Fibroblast of peridontal ligament (primary cell): ENCODE results near the gene FOSL1.

Experiments used
- DNase-seq: peaks from one replicate; pipeline ENCODE4 v3.0.0-alpha.2; 2010; ENCODE audit errors: extremely low read depth

FOSL1 gene

GRCh38 chr11:65900125-65900898, at the start of gene FOSL1:
Gene FOSL1, minus strand, starts transcription at chr11:65900388. Its CDS starts 49 bp downstream, at chr11:65900339.
- peak; percentile 92 for DNase-seq

DNA sequence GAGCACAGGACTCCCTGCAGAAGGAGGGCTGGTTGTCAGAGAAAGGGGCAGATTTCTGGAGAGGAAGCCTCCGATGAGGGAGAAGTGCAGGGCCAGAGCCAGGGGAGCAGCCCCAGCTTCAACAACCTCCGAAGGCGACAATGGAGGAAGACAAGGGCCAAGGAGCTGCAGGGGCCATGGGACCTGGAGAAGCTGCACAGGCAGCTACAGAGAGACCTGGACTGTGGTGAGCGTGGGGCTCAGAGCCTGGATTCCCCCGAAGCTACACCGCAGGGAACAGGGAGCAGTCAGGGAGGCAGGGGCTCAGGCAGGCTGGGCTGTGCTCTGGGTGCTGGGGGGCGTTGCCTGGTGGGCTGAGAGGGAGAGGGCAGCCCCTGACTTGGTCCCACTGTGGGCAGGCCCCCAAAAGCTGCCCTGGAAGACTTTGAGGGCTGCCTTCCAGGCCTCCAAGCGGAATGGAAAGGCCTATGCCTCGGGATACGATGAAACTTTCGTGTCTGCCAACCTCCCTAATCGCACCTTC, 47.5 kb upstream of the FOSL1 start:
- DNase-seq, result no peak

GRCh38 chr11:65947133-65947532, 46.9 kb upstream of the FOSL1 start:
- no peak for DNase-seq

DNA sequence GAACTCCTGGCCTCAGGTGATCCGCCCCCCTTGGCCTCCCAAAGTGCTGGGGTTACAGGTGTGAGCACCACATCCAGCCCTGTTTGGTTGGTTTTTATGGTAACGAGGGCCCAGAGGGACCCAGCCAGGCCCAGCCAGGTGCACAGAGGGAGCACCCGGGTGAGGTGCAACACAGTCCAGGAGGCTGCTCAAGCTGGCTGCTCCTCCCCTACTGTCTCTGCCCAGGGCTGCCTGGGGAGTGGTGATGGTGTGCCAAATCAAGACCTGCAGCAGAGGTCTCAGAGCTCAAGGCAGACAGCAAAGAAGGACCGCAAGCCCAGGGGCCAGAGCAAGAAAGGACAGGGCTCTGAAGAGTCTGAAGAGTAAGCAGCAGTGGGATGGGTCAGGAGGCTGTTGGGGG, 46.5 kb upstream of the FOSL1 start:
- no peak for DNase-seq

DNA sequence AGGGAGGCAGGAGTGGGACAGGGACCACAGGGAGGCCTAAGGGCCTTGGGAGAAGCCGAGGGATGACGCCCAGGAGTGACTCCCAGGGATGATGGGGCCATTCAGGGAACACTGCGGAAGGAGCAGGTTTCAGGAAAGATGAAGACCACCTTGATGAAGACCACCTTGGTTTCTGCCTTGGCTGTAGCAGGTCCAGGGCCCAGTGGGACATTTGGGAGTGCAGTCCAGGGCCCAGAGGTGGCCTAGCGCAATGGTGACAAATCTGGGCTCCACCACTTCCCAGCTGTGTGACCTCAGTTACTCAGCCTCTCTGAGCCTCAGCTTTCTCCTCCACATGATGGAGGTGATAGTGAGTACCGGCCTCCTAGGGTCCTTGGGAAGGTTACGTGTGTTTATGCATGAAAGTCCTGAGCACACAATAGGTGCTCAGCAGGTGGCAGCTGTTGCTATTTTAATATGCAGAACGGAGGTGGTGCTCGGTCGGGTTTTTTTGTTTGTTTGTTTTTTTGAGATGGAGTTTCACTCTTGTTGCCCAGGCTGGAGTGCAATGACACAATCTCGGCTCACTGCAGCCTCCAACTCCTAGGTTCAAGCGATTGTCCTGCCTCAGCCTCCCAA, 45.9 kb upstream of the FOSL1 start:
- DNase-seq, result no peak

- DNase-seq, result no peak
Observed at GRCh38 chr11:65945430-65945911, 45.3 kb upstream of the FOSL1 start, which contains the start of gene TSGA10IP. Gene TSGA10IP, plus strand, starts transcription at chr11:65945480. Its CDS starts 196 bp downstream, at chr11:65945676.

DNA sequence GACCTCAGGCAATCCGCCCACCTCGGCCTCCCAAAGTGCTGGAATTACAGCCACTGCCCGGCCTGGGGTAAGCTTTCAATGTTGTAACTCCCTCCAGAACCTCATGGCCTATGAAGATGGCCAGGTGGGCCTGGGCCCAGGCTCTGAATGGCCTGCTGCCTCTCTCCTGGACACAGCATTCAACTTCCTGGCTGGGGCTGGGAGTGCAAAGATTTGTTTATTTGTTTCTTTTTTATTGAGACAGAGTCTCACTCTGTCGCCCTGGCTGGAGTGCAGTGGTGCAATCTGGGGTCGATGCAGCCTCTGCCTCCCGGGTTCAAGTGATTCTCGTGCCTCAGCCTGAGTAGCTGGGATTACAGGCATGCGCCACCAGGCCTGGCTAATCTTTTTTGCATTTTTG, 44.6 kb upstream of the FOSL1 start:
- DNase-seq, result no peak

DNA sequence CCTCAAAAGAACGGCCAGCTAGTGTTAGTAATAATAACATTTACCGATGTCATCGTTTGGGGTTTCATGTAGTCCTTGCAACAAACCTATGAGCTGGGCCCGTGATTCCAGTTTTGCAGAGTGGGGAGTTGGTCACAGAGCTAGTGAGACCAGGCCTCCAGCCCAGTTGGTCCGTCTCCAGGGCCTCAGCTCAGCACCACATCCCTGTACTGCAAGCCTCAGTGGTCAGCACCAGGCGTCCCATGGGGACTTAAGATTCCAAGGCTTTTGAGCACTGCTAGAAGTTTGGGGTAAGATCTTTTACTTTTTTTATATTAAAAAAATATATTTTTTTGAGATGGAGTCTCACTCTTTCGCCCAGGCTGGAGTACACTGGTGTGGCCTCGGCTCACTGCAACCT, 44.0 kb upstream of the FOSL1 start:
- peak; percentile 50 for DNase-seq

GRCh38 chr11:65942531-65942930, 42.3 kb upstream of the FOSL1 start:
- no peak for DNase-seq

DNA sequence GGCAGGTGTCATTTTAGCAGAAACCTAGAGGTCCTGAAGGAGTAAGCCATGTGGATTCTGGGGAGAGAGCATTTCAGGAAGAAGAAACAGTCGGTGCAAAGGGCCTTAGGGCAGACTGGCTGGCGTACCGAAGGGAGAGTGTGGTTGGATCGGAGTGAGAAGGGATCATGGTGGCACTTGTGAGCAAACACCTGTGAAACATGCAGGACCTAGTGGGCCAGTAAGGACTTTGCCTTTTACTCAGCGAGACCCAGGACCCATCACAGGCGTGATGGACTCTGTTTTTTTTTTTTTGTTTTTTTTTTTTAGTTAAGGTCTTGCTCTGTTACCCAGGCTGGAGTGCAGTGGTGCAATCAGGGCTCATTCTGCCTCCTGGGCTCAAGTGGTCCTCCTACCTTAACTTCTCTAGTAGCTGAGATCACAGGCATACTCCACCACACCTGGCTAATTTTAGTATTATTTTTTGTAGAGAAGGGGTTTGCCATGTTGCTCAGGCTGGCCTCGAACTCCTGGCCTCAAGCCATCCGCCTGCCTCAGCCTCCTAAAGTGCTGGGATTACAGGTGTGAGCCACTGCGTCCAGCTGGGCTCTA, 41.6 kb upstream of the FOSL1 start:
- no peak for DNase-seq

DNA sequence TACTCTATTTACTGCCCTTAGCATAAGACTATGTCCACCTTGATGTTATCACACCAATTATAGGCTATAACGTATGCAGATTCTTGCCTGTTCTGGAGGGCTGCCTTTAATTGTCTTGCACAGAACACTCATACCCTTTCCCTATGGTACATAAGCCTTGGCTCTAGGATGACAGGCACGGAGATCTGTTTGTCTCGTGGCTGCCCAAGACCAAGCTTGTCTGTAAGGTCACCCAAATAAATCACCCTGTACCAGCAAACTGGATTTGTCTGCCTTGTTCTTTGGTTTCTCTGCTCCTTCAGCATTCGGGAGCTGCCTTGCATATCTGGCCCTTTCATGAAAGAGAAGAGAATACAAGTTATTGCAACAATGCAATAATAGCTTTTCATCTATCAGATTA, 37.6 kb upstream of the FOSL1 start:
- no peak for DNase-seq

DNA sequence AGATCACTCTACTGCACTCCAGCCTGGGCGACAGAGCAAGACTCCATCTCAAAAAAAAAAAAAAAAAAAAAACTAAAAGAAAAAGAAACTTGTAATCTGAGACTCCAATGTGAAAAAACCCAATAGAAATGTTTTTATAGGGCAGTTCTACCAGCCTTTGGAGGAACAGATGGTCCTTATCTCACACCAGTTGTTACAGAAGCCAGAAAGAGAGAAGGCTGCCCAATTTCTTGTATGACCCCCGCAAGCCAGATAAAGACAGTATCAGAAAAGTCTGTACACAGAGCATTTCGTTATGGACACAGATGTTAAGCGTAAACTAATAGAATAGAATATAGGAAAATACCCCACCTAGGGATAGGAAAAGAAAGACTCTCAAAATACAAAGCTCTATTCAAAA, 33.8 kb upstream of the FOSL1 start:
- peak; percentile 40 for DNase-seq

GRCh38 chr11:65932558-65932919, 32.4 kb upstream of the FOSL1 start:
- peak; percentile 21 for DNase-seq

DNA sequence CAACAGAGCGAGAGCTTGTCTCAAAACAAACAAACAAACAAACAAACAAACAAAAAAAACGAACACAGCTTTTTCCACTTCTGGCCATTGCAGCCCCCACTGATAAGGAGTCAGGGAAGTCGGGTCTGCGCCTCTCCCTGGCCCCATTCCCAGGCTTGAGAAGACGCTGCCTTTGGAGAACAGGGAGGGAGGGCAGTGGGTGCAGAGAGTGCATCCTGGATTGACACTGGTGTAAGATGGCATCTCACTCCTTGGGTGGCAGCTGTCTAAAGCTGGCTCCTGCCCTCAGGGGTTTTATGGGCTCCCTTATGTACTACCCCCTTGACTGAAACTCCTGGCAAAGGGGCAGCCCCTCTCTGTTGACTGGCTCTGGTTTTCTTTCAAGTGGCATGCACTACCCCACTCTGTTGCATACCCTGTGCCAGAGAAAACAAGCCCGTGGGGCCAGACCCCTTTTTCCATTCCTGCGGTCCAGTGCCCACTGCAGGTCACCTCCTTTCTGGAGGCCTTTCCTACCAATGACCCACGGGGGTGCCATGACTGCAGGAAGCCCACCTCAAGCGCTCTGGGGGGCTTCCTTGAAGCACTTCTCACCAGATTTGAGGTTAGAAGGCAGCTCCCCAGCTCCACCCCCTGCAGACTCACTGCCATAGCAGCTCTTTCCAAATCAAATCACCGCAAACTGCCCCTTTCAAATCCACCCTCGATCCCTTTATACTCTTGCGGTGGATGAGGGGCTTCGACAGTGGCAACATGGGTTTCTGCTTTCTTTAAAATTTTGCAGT, 31.8 kb upstream of the FOSL1 start:
- no peak for DNase-seq

DNA sequence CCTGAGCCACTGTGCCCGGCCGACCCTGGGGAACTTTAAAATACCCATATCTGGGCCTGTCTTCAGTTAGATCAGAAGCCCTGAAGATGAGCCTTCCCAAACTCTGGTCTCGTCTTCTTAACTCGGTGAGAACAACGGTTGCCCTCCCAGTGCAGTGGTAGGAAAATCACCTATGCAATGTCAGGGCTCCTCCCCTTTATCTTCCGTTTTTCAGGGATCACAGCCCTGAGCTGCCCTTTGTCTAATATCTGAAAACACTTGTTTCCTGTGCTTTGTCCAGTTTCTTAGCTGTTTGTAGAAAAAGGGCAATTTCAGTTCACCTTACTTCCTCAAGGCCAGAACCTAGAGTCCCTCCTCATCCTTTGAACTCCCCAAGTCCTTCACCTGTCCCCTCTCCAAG, 28.5 kb upstream of the FOSL1 start:
- no peak for DNase-seq

DNA sequence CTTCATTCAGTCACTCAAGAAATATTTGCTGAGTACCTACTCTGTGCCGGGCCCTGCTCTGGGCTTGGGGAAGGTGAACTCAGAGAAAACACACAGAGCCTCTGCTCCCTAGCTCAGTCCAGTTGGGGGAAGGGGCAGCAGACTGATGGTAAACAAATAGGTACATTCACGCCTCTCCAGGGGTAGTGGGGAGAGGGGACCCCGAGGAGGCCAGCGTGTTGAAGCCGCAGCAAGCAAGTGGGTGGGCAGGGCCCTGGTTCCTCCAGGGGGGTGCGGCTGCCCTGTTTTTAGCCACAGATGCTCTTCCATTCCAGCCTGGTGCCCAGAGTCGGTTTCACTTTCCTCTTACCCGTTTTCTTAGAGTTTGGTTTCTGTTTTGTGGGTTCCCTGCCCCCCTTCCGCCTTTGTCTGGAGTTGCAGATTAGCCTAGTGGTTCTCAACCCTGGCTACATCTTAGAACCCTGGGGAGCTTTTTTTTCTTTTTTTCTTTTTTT, 27.8 kb upstream of the FOSL1 start:
- peak; percentile 70 for DNase-seq

- DNase-seq, result no peak
Observed at GRCh38 chr11:65925397-65925796, 25.2 kb upstream of the FOSL1 start.

DNA sequence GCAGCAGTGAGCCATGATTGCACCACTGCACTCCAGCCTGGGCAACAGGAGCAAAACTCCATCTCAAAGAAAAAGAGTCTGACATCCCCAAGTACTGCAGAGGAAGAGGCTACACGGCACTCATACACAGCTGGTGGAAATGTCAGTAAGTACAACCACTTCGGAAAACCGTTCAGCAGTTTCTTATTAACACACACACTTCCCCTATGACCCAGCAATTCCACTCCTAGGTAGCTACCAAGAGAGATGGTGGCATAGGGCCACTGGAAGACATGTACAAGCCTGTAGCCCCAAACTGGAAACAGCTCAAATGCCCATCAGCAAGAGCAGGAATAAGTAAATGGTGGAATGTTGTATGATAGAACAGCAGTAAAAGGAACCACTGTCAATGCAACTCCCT, 22.4 kb upstream of the FOSL1 start:
- DNase-seq, result no peak

DNA sequence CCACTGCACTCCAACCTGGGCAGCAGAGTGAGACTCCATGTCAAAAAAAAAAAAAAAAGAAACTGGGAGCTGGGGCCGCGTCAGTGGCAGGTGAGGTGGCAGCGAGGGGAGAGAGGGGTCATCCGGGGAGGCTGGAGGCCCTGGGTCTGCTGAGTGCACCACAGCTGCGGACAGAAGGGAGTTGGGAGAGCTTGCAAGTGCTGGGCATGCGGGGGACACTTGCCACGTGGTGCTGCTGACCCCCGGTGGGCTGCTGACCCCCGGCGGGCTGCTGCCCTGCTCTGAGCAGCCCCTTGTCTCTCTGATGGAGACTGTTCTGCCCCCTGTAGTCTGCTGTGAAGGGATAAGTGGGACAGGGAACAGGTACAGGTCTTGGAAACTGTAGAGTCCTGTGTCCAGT, 21.7 kb upstream of the FOSL1 start:
- DNase-seq, result no peak

DNA sequence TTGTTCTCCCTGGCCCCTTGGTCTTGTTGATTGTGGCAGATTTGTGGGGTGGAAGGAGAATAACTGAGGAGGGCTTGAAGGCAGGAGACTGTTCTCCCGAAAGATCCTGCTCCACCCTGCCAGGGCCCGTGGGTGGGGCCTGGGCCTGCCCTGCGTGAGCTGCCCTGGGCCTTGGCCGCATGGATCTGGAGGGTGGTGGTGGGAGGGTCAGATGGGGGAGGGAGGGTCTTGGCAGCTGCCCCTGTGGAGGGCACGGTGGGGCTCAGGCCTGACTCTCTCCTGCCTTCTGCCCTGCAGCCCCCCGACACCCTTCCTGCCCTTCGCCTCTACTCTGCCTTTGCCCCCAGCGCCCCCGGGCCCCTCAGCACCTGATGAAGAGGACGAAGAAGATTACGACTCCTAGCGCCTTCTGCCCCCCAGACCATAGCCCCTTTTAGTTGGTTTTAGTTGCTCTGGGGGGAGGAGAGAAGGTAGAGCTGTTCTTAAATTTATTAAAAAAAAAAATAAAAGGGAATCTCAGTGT, 20.9 kb upstream of the FOSL1 start:
- no peak for DNase-seq

DNA sequence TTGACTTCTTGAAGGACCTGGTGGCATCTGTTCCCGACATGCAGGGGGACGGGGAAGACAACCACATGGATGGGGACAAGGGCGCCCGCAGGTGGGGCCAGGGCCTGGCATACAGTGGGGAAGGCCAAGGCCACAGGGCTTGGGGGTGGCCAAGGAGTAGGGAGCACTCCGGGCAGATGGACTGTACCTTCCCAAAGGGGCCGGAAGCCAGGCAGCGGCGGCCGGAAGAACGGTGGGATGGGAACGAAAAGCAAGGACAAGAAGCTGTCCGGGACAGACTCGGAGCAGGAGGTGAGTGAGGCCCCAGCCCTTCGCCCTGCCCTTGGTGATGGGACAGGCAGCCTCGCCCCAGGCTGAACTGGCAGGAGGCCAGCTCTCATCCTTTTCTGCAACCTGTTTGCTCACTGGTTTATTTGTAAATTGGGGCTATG, 20.2 kb upstream of the FOSL1 start:
- DNase-seq, result no peak
